Measurements from ENCODE around the gene EXOC3L2.

Gene EXOC3L2

DNA sequence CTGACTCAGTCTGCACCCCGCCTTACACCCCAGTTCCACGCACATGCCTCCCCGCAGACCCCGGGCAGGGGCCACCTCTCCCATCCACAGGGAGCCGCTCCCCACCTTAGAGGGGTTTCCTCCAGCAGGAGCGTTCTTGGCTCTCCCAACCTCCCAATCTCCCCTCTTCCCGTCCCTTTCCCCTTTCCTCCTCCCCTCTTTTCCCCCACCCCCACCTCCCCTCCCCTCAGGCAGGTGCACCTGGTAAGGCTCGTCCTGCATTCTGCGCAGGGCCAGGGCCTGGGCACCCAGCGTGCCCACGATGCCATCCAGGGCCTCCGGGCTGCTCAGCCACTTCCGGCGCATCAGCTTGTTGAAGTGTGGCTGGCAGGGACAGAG is 27.3 kb downstream of the EXOC3L2 start:
- DNase-seq, result no peak

DNA sequence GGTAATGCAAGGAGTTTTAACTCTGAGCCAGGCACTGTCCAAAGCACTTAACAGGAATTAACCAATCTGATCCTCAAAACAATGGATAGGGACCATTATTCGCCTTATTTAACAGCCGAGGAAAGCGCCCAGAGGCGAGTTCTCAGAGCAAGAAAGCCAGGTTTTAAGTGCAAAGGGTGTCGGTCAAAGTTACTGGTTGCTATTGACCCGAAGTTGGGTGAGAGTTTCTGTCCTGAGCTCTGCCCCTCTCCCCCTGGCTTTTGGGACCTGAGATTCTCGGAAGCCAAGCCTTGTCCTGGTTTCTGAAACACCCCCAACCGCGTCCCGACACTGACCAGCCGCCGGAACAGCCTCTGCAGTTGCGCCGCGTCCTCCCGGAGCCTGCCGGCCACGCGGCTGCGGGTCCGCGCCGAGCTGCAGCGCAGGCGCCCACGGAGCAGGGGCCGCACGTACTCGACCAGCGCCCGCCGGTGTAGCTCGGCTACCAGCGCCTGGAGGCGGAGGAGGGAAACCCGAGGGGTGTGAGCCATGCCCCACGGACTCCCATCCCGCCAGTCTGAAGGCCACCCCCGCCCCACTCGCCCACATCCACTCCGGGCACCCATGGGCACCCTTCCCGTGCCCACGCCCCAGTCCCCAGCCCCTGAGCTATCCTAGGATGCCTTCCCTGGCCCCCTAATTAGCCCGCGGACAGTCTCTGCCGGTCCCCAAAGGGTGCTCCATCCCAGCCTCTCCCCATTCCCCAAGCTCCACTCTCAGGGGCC is 27.8 kb downstream of the EXOC3L2 start:
- no peak for DNase-seq

DNA sequence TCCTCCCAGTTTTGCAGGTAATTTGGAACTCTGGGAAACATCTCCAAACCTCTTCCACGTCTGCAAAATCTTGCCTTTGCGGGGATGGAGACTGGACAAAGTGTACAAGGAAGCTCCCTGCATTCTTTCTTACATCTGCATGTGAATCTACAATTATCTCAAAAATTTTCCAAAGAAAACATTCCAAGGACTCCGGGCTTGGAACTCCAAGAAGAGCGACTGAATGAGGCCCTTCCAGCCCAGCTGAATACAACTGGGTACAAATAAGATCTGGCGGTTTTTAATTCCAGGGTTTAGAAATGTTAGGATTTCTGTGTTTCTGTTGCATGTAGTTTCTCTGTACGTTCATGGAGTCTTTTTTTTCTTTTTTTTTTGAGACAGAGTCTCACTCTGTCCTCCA is 28.5 kb downstream of the EXOC3L2 start:
- no peak for DNase-seq

DNA sequence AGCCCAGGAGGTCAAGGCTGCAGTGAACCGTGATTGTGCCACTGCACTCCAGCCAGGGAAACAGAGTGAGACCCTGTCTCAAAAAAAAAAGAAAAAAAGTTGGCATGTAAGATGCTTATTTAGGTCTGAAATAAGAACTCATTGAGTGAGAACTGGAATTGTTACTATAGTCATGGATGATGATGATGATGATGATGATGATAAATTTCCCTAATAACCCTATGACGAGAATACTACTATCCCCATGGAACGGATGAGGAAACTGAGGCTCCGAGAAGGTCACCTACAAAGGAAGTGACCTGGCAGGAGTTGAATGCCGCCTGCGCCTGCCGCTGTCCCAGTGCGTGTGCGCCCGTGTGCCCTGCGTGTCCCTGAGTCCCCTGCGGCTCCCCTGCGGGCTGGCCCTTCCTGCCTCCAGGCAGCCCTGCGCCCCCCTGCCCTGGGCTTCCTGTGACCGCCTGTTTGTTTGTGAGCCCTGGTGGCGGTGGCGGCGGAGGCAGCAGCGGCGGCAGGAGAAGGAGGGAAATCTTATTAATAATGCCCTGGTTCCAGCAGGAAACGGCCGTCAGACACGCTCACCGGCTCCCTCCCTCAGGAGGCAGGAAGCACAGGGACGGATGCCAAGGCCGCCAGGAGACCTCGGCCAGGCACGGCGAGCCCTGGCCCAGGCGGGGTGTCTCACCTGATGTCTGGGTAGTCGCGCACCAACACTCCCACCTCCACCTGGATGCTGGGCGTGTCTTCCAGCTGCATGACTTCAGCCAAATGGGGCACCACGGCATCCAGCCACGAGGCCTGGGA is 29.6 kb downstream of the EXOC3L2 start:
- no peak for DNase-seq

DNA sequence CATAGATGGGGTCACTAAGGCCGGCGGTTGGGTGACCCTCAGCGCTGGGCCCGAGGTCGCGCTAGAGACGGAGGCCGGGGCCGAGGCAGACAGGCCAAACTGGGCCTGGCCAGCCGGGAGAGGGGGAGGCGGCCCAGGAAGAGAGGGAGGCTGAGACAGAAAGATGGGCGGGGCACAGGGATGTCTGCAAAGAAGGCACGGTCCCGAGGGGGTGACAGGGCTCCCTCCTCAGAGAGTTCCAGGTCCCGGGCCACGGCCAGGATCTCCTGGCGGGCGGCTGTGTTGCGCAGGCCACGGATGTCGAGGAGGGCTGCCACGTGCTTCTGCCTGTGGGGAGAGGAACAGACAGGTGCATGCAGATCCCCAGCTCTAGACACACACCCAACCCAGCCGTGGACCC is 32.2 kb downstream of the EXOC3L2 start:
- DNase-seq, result no peak

DNA sequence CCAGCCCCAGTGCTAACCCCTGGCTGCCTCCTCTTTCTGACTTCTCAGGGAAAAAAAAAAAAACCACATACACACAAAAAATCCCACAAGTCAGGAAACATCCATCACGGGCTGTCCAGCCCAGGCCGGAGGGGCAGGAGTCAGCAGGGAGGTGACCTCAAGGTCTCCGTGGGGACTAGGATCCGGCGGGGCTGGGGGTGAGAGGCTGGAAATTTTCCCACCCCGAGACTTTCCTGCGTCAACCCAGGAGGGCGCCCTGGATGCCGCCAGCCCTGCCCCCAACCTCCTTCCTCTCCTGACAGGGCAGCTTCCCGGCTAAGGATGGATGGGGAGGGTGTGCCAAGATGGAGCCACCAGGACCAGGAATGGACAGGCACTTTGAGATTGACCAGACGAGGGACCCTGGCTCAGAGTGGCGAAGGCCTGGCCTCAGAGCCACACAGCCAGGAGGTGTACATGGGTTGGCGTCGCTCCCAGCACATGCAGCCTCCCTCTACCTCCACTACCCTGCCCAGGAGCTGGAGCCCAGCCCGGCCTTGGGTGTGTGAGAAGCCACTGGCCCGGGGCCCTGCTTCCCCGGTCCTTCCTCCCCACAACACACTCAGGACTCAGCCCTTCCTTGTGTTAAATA is 33.3 kb downstream of the EXOC3L2 start:
- no peak for DNase-seq

DNA sequence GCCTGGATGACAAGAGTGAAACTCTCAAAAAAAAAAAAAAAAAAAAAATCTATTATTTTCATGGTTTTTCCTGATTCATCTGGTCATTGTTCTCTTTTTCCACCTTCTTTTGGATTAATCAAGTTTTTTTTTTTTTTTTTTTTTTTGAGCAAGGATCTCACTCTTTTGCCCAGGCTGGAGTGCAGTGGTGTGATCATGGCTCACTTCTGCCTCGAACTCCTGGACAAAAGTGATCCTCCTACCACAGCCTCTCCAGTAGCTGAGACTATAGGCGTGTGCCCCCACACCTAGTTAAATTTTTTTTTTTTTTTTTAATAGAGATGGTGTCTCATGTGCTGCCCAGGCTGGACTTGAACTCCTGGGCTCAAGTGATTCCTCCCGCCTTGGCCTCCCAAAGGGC is 38.9 kb downstream of the EXOC3L2 start:
- DNase-seq, result no peak

DNA sequence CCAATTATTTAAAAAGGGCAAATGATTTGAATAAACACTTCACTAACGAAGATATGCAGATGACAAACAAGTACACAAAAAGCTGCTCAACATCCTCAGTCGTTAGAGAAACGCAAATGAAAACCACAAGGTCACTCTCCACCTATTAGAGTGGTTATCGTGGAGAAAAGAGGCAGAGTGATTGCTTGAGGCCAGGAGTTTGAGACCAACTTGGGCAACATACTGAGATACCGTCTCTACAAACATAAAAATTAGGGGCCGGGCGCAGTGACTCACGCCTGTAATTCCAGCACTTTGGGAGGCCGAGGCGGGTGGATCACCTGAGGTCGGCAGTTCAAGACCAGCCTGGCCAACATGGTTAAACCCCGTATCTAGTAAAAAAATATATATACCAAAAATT is 39.4 kb downstream of the EXOC3L2 start:
- no peak for DNase-seq

DNA sequence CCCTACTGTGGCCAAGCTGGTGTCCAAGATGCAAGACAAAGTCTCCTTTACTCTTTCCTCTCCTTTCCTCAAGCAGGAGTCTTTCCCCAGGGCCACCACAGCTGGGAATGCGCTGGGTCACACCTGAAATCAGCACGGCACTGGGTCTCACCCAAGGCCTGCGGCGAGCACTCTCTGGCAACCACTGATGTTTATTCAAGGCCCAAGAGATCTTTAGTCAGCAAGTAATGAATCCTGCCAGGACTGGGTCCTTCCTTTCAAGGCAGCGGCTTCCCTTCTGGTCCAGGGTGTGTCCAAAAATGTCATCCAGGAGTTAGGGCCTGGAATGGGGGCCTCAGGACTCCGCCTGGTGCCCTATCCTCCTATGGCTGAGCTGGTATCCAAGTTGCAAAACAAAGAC is 42.6 kb downstream of the EXOC3L2 start:
- no peak for DNase-seq

DNA sequence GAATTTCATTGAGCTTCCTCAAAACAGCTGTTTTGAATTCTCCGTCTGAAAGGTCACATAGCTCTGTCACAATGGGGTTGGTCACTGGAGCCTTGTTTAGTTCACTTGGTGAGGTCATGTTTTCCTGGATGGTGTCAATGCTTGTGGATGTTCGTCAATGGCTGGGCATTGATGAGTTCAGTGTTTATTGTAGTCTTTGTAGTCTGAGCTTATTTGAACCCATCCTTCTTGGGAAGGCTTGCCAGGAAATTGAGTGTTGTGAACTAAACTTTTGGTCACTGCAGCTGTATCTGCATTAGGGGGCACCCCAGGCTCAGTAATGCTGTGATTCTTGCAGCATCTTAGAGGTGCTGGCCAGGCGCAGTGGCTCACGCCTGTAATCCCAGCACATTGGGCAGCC is 44.6 kb downstream of the EXOC3L2 start:
- DNase-seq, result no peak

DNA sequence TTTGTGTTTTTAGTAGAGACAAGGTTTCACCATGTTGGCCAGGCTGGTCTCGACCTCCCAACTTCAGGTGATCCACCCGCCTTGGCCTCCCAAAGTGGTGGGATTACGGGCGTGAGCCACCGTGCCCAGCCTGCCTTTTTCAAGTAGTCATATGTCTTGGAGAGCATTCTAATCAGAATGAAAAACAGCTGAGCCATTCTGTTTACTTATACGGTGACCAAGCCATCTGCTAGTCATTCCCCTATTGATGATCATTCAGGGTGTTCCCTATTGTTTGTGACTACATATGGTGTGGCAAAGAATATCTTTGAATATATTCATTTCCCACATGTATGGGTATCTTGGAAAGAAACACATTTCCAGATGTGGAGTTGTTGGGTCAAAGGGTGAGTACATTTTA is 49.4 kb downstream of the EXOC3L2 start:
- DNase-seq, result no peak

DNA sequence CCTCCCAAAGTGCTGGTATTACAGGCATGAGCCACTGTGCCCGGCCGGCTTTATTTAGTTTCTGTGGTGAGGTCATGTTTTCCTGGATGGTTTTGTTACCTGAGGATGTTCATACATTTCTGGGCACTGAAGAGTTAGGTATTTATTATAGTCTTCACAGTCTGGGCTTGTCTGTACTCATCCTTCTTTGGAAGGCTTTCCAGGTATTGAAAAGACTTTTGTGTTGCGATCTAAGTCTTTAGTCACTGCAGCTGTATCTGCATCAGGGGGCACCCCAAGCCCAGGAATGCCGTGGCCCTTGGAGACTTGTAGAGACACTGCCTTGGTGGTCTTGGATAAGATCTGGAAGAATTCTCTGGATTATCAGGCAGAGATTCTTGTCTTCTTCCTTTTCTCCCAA is 53.8 kb downstream of the EXOC3L2 start:
- no peak for DNase-seq

DNA sequence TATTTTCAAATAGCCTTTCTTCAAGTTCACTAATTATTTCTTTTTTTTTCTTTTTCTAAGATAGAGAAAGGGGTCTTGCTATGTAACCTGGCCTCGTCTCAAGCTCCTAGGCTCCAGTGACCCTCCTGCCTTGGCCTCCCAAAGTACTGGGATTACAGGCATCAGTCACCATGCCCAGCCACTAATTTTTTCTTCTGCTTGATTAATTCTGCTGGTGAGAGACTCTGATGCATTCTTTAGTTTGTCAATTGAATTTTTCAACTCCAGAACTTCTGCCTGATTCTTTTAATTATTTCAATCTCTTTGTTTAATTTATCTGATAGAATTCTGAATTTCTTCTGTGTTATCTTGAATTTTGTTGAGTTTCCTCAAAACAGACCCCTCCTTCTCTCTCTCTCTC is 55.2 kb downstream of the EXOC3L2 start:
- DNase-seq, result no peak

DNA sequence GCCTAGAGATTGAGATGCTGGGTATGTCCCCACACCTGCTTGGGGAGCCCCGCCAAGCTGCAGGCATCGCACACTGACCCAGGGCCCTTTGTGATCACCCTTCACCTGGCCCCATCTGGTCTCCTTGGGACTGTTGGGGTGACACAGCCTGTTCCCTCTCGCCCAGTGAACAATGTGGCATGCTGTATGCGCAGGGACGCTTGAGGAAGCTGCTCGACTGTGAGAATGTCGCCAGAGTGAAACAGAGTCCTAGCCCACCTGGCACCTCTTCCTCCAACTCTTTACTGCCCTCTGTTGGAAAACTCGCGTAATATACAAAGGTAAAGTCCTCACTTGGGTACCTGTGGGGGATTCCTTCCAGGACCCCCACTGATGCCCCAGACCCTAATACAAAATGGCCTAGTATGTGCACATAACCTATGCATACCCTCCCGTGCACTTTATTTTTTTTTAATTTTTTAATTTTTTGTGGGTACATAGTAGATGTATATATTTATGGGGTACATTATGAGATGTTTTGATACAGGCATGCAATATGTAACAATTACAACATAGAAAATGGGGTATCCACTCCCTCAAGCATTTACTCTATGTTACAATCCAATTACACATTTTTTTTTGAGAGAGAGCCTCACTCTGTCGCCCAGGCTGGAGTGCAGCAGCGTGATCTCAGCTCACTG is 57.6 kb downstream of the EXOC3L2 start:
- peak; percentile 28 for DNase-seq

DNA sequence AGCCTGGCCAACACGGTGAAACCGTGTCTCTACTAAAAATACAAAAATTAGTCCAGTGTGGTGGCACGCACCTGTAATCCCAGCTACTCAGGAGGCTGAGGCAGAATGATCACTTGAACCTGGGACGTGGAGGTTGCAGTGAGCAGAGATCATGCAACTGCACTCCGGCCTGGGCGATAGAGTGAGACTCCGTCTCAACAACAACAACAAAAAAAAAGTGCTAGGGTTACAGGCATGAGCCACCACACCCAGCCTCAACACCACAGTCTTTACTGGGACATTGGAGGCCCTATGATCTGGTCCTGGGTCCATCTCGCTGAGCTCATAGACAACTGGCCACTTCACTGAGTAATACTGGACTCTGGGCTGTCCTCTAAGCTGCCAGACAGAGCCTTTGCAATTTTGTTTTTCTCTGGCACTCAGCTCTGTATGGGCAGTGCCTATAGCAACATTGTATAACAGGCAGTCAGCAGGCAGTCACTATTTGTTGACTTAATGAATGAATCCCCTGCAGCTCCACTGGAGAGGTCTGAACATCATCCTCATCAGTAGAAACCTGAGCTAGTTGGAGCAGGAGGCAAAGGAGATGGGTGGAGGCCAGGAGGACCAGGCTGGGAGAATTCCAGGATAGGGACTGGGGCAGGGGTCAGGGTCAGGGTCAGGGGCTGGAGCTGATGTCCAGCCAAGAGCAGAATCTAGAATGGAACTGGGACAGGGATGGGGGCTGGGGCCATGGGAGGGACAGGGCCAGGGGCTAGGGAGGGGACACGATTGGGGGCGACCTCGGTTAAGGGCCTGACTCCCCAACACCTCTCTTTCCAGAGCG is 58.5 kb downstream of the EXOC3L2 start:
- DNase-seq, result no peak

DNA sequence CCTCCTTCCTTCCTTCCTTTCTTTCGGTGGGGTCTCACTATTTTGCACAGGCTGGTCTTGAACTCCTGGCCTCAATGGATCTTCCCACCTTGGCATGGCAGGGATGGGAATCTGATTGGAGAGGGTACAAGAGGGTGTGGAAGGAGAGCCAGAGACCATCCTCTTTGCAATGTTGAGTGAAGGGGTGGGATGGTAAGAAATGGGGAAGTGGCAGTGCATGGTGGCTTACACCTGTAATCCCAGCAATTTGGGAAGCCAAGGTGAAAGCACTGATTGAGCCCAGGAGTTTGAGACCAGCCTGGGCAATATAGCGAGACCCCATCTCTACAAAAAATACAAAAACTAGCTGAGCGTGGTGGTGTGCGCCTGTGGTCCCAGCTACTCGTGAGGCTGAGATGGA is 61.1 kb downstream of the EXOC3L2 start:
- DNase-seq, result no peak

DNA sequence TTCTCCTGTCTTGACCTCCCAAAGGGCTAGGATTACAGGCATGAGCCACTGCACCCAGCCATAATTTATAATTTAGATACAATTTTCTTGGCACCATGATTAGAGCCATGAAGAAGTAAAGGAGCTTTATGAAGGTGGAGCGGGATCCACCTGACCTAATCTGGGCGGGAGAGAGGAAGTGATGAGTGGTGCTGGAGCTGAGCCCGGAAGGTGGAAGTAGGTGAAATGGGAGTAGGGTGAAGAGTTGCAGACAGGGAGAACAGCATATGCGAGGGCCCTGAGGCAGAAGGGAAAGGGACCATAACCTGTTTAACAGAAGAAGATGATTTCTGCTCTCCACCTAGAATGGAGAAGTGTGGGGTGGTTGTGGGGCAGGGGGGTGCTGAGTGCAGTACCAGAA is 62.4 kb downstream of the EXOC3L2 start:
- no peak for DNase-seq

DNA sequence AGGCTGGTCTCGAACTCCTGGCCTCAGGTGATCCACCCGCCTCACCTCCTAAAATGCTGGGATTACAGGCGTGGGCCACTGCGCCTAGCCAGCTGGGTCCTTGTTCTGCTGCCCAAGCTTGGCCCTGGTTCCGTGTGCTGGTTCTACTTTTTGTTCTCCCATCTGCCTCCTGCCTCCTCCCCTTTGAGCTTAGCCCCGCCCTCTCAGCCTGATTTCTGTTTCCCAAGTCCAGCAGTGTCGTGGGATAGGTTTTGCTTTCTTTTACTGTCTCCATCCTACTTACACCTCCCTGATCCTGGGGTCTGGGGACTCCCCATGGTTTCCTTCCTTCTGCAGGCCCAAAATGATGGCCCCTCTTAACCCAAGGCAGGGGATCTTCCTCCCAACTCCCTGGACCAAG is 64.3 kb downstream of the EXOC3L2 start:
- no peak for DNase-seq

DNA sequence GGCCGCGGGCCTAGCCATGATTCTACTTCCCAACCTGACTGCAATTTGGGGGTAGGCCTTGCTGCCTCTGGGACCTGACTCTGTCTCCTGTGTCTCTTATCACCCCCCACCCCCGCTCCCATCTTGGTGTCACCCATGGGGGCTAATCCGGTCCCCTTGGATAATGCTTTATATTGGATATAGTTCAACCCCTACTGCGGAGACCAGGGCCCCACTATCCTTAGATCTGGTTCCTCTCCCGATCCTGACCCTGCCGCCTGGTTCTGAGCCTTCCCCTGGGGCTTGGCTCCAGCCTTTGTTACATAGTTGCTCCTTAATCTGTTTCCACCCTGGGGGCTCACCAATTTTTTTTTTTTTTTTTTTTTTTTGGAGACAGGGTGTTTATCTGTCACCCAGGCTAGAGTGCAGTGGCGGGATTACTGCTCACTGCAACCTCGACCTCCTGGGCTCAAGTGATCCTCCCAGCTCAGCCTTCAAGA is 65.3 kb downstream of the EXOC3L2 start:
- DNase-seq, result no peak

DNA sequence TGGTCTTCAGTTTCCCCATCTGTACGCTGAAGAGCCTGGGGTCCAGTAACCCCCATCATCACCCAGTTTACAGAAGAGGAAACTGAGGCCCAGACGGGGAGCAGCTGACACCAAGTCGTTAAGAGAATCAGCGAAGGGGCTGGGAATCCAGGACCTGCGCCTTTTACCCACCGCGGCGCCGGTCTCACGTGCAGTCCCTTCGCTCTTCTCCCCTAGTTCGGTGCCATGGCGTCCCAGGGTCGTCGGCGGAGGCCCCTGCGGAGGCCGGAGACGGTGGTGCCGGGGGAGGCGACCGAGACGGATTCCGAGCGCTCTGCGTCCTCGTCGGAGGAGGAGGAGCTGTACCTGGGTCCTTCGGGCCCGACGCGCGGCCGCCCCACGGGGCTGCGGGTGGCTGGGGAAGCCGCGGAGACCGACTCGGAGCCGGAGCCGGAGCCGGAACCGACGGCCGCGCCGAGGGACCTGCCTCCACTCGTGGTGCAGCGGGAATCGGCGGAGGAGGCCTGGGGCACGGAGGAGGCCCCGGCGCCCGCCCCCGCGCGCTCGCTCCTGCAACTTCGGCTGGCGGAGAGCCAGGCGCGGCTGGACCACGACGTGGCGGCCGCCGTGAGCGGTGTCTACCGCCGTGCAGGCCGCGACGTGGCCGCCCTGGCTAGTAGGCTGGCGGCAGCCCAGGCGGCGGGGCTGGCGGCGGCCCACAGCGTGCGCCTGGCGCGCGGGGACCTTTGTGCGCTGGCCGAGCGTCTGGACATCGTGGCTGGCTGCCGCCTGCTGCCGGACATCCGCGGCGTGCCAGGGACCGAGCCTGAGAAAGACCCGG is 65.9 kb downstream of the EXOC3L2 start:
- no peak for DNase-seq

DNA sequence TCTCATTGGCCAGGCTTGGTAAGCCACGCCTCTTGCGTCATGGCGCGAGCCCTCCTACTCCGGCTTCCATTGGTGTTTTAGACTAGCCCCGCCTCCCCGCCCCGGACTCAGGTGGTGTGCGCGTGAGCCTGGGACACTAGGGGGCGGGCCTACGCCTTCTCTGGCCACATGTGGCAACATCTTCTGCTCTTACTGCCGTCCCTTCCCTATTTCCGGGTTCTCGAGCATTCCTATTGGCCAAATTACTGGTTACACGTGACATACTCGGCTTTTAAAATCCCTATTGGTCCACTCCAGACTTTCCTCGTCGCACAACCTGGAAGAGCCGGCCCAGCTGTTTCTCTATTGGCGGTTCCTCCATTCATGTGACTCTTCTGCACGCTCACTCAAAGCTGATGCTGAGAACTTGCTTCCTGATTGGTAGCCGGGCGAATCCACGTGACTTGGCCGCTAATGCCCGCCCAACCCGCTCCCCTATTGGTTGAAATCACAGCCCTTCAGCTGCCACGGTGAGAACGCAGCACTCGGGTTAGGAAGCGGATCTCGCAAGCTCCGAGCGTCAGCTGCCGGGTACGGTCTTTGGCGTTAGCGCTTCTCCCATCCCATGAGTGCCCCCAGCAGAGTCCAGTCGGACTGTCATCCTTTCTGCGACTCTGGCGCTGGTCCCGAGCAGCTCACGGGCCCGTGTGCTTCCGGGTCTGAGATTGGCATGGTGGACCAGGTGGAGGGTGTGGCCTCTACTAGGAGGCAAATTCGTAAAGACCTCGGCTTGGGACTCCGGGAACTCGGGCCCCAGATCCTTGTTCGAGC is 66.7 kb downstream of the EXOC3L2 start, which contains the start of gene BLOC1S3:
BLOC1S3 (plus strand) TSS at position 523 of the 810 bp plus-strand sequence. CDS start 513 bp downstream, outside the sequence.
- DNase-seq, result peak; percentile 100
